Hematopoietic multipotent progenitor cell treated with erythropoietin and hydrocortisone succinate and interleukin-3 and kit ligand, for 15 days (in vitro differentiated cells): Measurements from ENCODE around the gene CCDC152.
"Not testable (repeated sequence)": the region's sequence is repeated elsewhere in the genome, so short reads cannot be mapped to it uniquely, and the experiment has no call there.

Experiments
- DNase-seq: peaks from one replicate; pipeline ENCODE4 v3.0.0-alpha.2; 2015; ENCODE audit warnings: low spot score

CCDC152 gene, protein sequence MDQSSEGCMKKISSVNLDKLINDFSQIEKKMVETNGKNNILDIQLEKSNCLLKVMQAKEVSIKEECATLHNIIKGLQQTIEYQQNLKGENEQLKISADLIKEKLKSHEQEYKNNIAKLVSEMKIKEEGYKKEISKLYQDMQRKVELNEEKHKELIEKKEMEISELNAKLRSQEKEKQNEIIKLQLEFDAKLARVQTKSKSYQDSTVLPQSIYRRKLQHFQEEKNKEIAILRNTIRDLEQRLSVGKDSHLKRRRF

DNA sequence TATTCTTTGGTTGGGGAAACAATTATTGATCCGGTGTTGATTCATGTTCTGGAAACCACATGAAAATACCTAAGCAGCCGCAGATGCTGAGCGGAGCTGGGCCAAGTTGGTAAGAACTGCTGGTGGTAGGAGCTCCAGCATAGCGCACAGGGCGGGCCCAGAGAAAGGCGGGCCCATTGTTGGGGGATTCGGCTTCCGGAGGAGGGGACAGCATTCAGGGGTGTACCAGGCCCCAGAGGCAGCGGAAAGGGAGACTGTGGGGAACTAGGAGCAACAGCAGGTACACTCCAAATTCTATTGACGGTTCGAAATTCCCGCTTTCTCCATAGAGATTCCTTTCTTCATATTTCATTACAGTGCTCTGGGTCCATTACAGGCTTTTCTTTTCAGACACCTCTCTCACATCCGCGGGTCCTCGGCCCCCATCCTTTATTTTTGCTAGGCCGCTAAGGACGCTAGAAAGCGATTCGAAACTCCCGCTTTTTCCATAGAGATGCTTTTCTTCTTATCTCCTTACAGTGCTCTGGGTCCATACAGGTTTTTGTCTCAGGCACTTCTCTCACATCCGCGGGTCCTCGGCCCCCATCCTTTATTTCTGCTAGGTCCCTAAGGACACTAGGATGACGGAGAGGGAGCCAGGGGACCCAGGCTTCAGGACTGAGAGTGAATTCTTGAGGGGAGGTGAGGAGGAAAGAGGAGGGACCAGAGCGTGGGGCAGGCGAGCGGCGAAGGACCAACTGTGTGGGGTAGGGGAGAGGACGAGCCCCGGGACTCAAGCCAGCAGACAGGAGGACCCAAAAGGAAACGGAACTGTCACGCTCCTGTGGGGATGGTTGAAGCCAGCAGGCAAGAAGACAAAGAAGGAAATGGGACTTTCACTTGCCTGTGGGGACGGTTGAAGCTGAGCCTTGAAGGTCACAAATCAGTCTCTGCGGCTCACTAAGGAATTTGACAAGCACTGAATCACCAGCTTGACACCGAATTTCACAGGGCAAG, at the start of gene CCDC152:
Gene CCDC152, plus strand, starts transcription at position 213 of the 996 bp plus-strand sequence. CDS start 2,304 bp downstream, outside the sequence.
- DNase-seq, result no peak

- no peak for DNase-seq
These were observed 40.8 kb upstream of the CCDC152 start for GRCh38 chr5:42715785-42716184.

GRCh38 chr5:42718591-42718990, 38.0 kb upstream of the CCDC152 start:
- DNase-seq, result no peak

GRCh38 chr5:42719034-42719433, 37.6 kb upstream of the CCDC152 start:
- DNase-seq, result no peak

DNA sequence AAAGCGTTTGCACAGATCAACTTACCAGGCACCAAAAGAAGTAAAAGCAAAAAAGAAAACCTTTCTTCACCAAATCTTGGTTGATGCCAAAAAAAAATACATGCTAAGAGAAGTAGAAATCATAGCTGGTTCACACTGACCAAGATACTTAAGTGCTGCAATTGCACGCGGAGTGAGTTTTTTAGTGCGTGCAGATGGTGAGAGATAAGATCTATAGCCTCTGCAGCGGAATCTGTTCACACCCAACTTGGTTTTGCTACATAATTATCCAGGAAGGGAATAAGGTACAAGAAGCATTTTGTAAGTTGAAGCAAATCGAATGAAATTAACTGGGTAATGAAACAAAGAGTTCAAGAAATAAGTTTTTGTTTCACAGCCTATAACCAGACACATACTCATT, 36.4 kb upstream of the CCDC152 start:
- no peak for DNase-seq

GRCh38 chr5:42721484-42721883, 35.1 kb upstream of the CCDC152 start:
- DNase-seq, result no peak

GRCh38 chr5:42734531-42735058, 22.0 kb upstream of the CCDC152 start:
- DNase-seq, result not testable (repeated sequence)

- no peak for DNase-seq
These were observed 15.7 kb upstream of the CCDC152 start for GRCh38 chr5:42740920-42741319.

DNA sequence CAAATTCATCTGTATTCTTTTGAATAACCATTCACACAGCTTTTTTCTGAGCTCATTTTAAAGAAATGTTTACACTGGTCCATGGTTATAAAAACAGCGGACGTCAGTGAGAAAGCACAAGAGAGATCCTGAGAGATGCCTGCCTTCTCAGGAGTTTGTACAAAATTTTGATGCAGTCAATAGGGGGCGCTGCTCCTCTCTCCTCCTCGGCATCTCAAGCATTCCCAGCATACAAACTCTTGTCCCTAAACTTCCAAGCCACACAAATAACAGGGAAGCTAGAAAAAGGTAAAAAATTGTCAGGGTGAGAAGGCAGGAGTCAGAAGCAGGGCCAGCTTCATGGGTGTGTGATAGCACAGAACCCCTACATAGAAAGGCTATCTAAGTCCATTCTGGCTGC, 11.2 kb upstream of the CCDC152 start:
- DNase-seq, result peak; percentile 19

- no peak for DNase-seq
These were observed 10.8 kb upstream of the CCDC152 start for GRCh38 chr5:42745856-42746255.

DNA sequence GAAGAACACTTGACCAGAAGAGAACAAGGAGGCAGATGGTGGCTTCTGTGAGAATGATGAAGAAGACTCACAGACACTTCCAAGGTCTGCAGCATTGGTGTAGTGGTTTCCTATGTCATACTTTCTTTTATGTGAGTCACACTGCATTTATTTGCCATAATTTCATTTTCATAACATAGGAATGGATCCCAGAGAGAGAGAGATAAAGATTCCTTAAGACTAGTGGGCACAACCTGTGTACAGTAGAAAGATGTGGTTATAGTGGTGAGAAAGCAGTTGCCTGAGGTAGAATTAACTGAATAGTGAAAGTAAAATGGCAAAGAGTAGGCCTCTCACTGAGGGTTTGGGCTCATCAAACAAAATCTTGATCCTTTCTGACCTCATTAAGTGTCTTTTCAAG, 7.6 kb upstream of the CCDC152 start:
- DNase-seq, result no peak

DNA sequence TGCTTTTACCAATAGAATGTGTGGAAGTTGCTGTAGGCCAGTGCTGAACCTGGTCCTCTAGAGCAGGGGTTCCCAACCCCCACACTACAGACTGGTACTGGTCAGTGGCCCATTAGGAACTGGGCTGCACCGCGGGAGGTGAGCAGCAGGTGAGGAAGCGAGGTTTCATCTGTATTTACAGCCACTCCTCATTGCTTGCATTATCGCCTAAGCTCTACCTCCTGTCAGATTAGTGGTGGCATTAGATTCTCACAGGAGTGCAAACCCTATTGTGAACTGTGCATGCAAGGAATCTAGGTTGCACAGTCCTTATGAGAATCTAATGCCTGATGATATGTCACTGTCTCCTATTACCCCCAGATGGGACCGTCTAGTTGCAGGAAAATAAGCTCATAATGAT, 6.1 kb upstream of the CCDC152 start:
- DNase-seq, result no peak

GRCh38 chr5:42751044-42751443, 5.6 kb upstream of the CCDC152 start:
- no peak for DNase-seq

DNA sequence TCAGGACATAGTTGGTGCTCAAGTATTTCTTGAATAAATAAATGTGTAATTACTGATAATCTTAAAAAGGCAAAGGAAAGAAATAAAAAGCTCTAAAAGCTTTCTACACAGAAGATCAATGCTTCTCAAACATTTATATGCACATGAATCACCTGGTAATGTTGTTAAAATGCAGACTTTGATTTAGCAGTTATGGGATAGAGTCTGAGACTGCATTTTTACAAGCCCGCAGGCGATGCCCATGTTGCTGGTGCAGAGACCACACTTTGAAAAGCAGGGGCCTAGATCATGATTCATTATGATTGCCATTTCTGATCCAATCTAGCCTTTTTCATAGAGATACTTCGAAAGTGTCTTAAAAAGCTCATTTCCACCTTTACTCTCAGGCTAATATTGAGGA, 3.5 kb upstream of the CCDC152 start:
- no peak for DNase-seq

DNA sequence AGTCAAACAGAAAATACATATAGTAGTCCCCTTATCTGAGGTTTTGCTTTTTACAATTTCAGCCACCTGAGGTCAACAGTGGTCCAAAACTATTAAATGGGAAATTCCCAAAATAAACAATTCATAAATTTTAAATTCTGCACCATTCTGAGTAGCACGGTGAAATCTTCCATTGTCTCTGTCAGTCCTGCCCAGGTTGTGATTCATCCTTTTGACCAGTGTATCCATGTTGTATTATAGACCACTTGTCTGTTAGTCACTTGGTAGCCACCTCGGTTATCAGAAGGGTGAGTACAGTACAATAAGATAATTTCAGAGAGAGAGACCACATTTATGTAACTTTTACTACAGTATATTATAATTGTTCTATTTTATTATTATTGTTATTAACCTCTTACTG, 2.8 kb downstream of the CCDC152 start:
- DNase-seq, result no peak

- DNase-seq, result no peak
These were observed 3.8 kb downstream of the CCDC152 start for GRCh38 chr5:42760426-42760825.

DNA sequence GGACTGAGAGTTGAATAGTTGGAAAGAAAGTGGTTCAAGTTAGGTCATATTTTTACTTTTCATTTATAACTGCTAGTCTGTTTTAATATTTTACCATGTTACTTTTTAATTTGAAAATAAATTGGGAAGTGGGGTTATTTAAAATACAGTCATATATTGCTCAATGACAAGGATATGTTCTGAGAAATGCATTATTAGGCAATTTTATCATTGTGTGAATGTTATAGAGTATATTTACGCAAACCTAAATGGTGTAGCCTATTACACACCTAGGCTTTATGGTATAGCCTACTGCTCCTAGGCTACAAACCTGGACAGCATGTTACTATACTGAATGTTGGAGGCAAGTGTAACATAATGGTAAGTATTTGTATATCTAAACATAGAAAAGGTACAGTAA, 5.2 kb downstream of the CCDC152 start:
- DNase-seq, result no peak

DNA sequence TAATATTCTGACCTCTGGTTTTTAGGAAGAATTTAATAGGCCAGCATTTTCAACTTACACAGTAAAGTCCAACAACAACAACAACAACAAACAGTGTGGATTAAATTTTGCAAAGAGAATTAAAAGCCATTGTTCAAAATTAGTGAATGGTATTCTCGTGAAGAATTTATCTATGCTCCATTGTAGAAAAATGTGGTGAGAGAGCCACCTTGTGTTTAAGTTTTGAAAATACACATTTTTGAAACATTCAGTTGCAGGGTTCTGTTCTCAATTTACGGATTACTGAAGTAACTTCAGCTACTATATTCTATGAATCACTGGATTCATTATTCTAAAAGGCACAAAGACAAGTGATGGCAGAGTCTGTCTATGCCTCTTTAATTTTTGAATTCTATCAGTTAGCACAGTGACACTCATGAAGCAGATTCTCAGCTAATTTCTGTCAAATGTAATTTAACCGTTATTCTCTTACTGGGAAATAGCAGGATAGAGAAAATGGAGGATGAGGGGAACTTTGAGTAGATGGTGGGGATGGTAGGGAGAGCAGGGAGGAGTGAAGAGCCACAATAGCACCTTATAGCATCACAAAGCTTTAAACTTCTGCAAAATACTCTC, 11.0 kb downstream of the CCDC152 start:
- DNase-seq, result no peak

GRCh38 chr5:42768106-42768504, 11.5 kb downstream of the CCDC152 start:
- DNase-seq, result no peak

GRCh38 chr5:42770003-42770402, 13.4 kb downstream of the CCDC152 start:
- DNase-seq, result no peak

DNA sequence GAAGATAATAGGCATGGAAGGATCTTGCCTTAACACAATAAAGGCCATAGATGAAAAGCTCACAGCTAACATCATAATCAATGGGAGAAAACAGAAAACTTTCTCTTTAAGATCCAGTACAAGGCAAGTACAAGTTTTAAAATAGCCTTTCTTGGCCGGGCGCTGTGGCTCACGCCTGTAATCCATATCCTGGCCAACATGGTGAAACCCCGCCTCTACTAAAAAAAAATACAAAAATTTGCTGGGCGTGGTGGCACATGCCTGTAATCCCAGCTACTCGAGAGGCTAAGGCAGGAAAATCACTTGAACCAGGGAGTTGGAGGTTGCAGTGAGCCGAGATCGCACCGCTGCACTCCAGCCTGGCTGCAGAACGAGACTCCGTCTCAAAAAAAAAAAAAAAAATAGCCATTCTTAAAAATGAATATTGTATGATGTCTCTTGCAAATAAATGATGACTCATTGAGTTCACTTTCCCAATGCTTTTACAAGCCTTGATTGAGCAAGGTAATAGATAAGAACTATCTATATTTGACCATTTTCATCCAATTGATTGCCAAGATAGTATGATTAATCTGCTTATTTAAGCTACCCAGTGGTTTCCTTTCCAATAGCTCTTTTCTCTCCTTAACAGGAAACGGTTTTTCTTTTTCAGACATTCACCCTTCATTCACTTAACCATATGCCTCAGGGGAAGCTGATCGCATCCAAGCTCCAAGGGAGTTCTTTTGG, 15.8 kb downstream of the CCDC152 start:
- DNase-seq, result no peak

DNA sequence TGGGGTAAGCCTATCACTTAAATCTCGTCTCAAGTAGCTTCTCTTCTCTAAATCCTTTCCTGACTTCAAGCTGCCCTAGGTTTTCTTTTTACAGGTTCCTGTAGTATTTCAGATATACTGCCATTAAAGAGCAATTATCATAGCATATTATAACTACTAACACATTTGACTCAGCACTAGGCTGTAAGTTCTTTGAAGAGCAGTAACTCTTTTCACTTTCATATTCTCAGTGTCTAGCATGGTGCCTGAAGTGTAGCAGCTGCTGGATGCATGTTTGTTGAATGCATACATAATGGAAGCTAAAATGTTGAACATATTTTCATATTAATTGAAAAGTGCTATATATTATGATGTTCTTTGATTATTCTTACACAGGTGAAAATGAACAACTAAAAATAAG, 22.5 kb downstream of the CCDC152 start:
- DNase-seq, result no peak
